Heart right ventricle (tissue), 16 donors: ENCODE results near the gene MYG1. TPM values are rescaled to one million over a fixed set of nuclear protein-coding genes. Genes with fewer than 3 reads are reported as not detected.

Experiments used
- ATAC-seq, 8 donors: fragments of 200-7000 bp; cut with Tn5 transposase; one replicate each; pipeline ENCODE4 v1.9.1; 2020; ENCODE audit warnings: mild to moderate bottlenecking in 8 of 8, moderate library complexity in 8 of 8, moderate number of reproducible peaks in 1 of 8
- DNase-seq, 2 donors: peaks; one replicate each; pipeline ENCODE4 v3.0.0-alpha.2; 2020
- H3K27ac ChIP-seq, 10 donors: fragments of 200-600 bp; sonication (generic) in 2 of 10; one replicate each; pipeline versions ENCODE4 v1.5.0 to v1.8.0; 2020 to 2022; ENCODE audit warnings: mild to moderate bottlenecking in 3 of 10
- H3K27me3 ChIP-seq, 7 donors: fragments of 200-600 bp; one replicate each; pipeline ENCODE4 v1.8.0; 2021 to 2022; ENCODE audit warnings: mild to moderate bottlenecking in 2 of 7
- H3K36me3 ChIP-seq, 9 donors: fragments of 200-600 bp; sonication (generic) in 1 of 9; one replicate each; pipeline versions ENCODE4 v1.5.0 to v1.8.0; 2020 to 2022; ENCODE audit warnings: mild to moderate bottlenecking in 2 of 9
- H3K4me1 ChIP-seq, 9 donors: fragments of 200-600 bp; sonication (generic) in 1 of 9; one replicate each; pipeline versions ENCODE4 v1.5.0 to v1.8.0; 2020 to 2022; ENCODE audit warnings: mild to moderate bottlenecking in 4 of 9
- H3K4me3 ChIP-seq, 10 donors: fragments of 200-600 bp; sonication (generic) in 2 of 10; one replicate each; pipeline versions ENCODE4 v1.5.0 to v1.8.0; 2020 to 2022; ENCODE audit warnings: mild to moderate bottlenecking in 7 of 10, moderate library complexity in 2 of 10
- H3K9me3 ChIP-seq, 11 donors: fragments of 200-600 bp in 10 of 11; sonication (generic) in 2 of 11; one replicate each; pipeline versions ENCODE4 v1.5.0 to v1.8.0; 2013 to 2022; ENCODE audit warnings: mild to moderate bottlenecking in 2 of 11, control low read depth in 1 of 11, moderate library complexity in 1 of 11
- CTCF ChIP-seq, 9 donors: fragments of 200-600 bp; sonication (generic) in 2 of 9; IDR thresholded peaks; one replicate each; pipeline versions ENCODE4 v1.5.0 to v1.8.0; 2021 to 2022; ENCODE audit warnings: antibody characterized with exemption in 9 of 9, mild to moderate bottlenecking in 5 of 9, moderate library complexity in 1 of 9
- WGBS, 2 donors: extraction: QIAGEN DNeasy Blood & Tissue Kit; methylation state at CpG; one replicate each; pipeline ENCODE4 v1.1.7; 2013; ENCODE audit warnings: inconsistent platforms in 1 of 2; 5-methylcytosine and 5-hydroxymethylcytosine counted together
- intact Hi-C, 10 donors: fragments of 100-400 bp; cut with DNase I; formaldehyde crosslinking; loops; one replicate each; pipeline versions ENCODE4 v1.11.1 to v1.14.2; 2022
- polyA plus RNA-seq, 2 donors: library from polyadenylated mRNA; stranded (reverse); fragments of 200-250 nt; gene quantifications; one replicate each; pipeline ENCODE4 v1.2.3, GENCODE V29; 2013
- total RNA-seq, 10 donors: library from RNA; stranded (reverse); fragmentation: NEBNext Ultra II Directional in 3 of 10; extraction: Animal tissue kit (Norgen Biotek cat#: 25700) in 3 of 10; gene quantifications; one replicate each; pipeline versions ENCODE4 v1.2.1 to v1.2.4, GENCODE V29; 2021 to 2023
- donor health status: Arrhythmogenic right ventricular cardiomyopathy.
- donor health status: ischemic (EF 13 %, LVEDD 7.1; RV severe dilation, severe dysfunction).
- donor health status: healthy with polysubstance abuse.
- donor health status: DM: no; HTN: yes; CAD: no.
- donor health status: DM: no; HTN: no; CAD: no.
- donor health status: ischemic (EF 25% LVEDD 6.9; RV normal size, moderate dysfunction).
- donor health status: ischemic (EF 25% LVEDD 5.7; RV mildly dilated, moderate dysfunction).
- donor health status: healthy.
- donor health status: DM: yes; HTN: yes; CAD: no.
- donor health status: Ischemic cardiomyopathy.
- donor health status: ischemic (EF 35%, LVEDD 5.7; RV mildly dilated, moderate dysfunction).
- donor health status: nonischemic (EF 11% LVEDD 7.7; RV severe dilation, severe dysfunction).
- donor health status: DM: yes; HTN: yes; CAD: no.
- donor health status: PGD.
- donor health status: ischemic (EF 29% LVEDD 5.4; RV normal size, mild dysfunction).
- donor health status: nonischemic (EF 23%, LVEDD 6.1; RV moderate dilation, normal function).

MYG1 gene
- total and polyA plus RNA-seq, 12 donors: 26.8 to 115 (median 36.6) TPM

GRCh38 chr12:53299101-53299453, 418 bp upstream of the MYG1 start:
- Histone ChIP-seq H3K27ac (peak overlapping the region; percentile 23 to 93 (median 80)), H3K27me3 (no peaks in the 10 kb centered on the region), H3K36me3 (peaks cover 0 to 54% (median 13%) of the 10 kb centered on the region in 9 donors), H3K4me3 (peak overlapping the region in 9 of 10 donors; percentile 49 to 97 (median 79)), H3K9me3 (no peaks in the 10 kb centered on the region), H3K4me1 (peaks cover 14 to 74% (median 53%) of the 10 kb centered on the region in 9 donors)
- WGBS, 2 donors: 58 to 59% methylated on average over 5 of the region's 5 CpGs
- DNase-seq (no peak), ATAC-seq (peak in 6 of 8 donors; percentile 7 to 29 (median 13))
- intact Hi-C loops: loop anchor here in 2 of 10 donors (1.0 to 10.0 kb wide), 2 partner anchors 22 to 224 kb away; partner anchors contain the start of genes AAAS (in 1 of the 2) and SPRYD3 (in 1 of the 2)
- no peak for TF ChIP-seq CTCF (IDR thresholded peaks at IDR 0.05)

GRCh38 chr12:53300187-53300586, 692 bp downstream of the MYG1 start:
- H3K4me1 ChIP-seq: peaks cover 14 to 66% (median 48%) of the 10 kb centered on the region in 9 donors
- H3K36me3 ChIP-seq: peaks cover 0 to 61% (median 13%) of the 10 kb centered on the region in 9 donors
- 1 to 2% methylated on average over 12 of the region's 12 CpGs for WGBS, 2 donors

GRCh38 chr12:53302903-53303302, 3.4 kb downstream of the MYG1 start:
- ATAC-seq: no peak
- no peaks in the 10 kb centered on the region for H3K27me3 ChIP-seq
- TF ChIP-seq CTCF (IDR thresholded peaks at IDR 0.05): no peak
- peaks cover 9 to 44% (median 29%) of the 10 kb centered on the region in 9 donors for H3K4me1 ChIP-seq
- no peaks in the 10 kb centered on the region for H3K9me3 ChIP-seq
- H3K36me3 ChIP-seq: peaks cover 0 to 77% (median 32%) of the 10 kb centered on the region in 9 donors
- intact Hi-C loops: no loop called here
- no peak overlapping the region for H3K27ac ChIP-seq
- WGBS, 2 donors: 89 to 93% methylated on average over 5 of the region's 5 CpGs
- H3K4me3 ChIP-seq: no peak overlapping the region
- no peak for DNase-seq

More at GRCh38 chr12:53300187-53300586, 692 bp downstream of the MYG1 start:
- H3K27ac ChIP-seq: peak overlapping the region; percentile 23 to 93 (median 80)
- H3K4me3 ChIP-seq: peak overlapping the region; percentile 49 to 97 (median 83)
- intact Hi-C loops: no loop called here
- ATAC-seq (no peak), DNase-seq (no peak)
- no peak for TF ChIP-seq CTCF (IDR thresholded peaks at IDR 0.05)
- H3K9me3 ChIP-seq: no peaks in the 10 kb centered on the region
- no peaks in the 10 kb centered on the region for H3K27me3 ChIP-seq

GRCh38 chr12:53306826-53307225, 7.3 kb downstream of the MYG1 start:
- TF ChIP-seq CTCF (IDR thresholded peaks at IDR 0.05): no peak
- no peaks in the 10 kb centered on the region for H3K27me3 ChIP-seq
- WGBS, 2 donors: 94 to 95% methylated on average over 10 of the region's 10 CpGs
- DNase-seq: no peak
- intact Hi-C loops: no loop called here
- peaks cover 0 to 96% (median 60%) of the 10 kb centered on the region in 9 donors for H3K36me3 ChIP-seq
- ATAC-seq: no peak
- H3K4me3 ChIP-seq: no peak overlapping the region
- no peaks in the 10 kb centered on the region for H3K9me3 ChIP-seq
- no peak overlapping the region for H3K27ac ChIP-seq
- peaks cover 0 to 13% (median 6%) of the 10 kb centered on the region in 9 donors for H3K4me1 ChIP-seq
